Measurements from ENCODE around the gene MYO7B.

The MYO7B gene

GRCh38 chr2:127577503-127577902 is 42.0 kb downstream of the MYO7B start:
- H3K27me3 ChIP-seq (ENCODE audit: low read depth, low read length), result peaks cover 4% of the 10 kb centered on the region; the same call in 1 of the 2 replicates
- no peak overlapping the region for H3K4me2 ChIP-seq (ENCODE audit: low read length)
- no peaks in the 10 kb centered on the region for H3K4me1 ChIP-seq (ENCODE audit: low read length)
- no peak overlapping the region for H3K27ac ChIP-seq (ENCODE audit: low read length)
- no peak overlapping the region for H3K9ac ChIP-seq (ENCODE audit: low read length)
- no peak for TF ChIP-seq EZH2phosphoT487 (IDR thresholded peaks at IDR 0.05; ENCODE audit: low read depth)
- TF ChIP-seq, protein P1, sequence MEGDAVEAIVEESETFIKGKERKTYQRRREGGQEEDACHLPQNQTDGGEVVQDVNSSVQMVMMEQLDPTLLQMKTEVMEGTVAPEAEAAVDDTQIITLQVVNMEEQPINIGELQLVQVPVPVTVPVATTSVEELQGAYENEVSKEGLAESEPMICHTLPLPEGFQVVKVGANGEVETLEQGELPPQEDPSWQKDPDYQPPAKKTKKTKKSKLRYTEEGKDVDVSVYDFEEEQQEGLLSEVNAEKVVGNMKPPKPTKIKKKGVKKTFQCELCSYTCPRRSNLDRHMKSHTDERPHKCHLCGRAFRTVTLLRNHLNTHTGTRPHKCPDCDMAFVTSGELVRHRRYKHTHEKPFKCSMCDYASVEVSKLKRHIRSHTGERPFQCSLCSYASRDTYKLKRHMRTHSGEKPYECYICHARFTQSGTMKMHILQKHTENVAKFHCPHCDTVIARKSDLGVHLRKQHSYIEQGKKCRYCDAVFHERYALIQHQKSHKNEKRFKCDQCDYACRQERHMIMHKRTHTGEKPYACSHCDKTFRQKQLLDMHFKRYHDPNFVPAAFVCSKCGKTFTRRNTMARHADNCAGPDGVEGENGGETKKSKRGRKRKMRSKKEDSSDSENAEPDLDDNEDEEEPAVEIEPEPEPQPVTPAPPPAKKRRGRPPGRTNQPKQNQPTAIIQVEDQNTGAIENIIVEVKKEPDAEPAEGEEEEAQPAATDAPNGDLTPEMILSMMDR (IDR thresholded peaks at IDR 0.05; ENCODE audit: low read depth, low read length), result no peak
- H4K20me1 ChIP-seq (ENCODE audit: insufficient read depth, low read length), result no peaks in the 10 kb centered on the region
- H2AFZ ChIP-seq (ENCODE audit: low read depth, low read length), result no peak overlapping the region
- H3K36me3 ChIP-seq (replicated peaks; ENCODE audit: low read depth, low read length), result no peaks in the 10 kb centered on the region
- H3K79me2 ChIP-seq (ENCODE audit: low read length), result no peaks in the 10 kb centered on the region
- H3K4me3 ChIP-seq (ENCODE audit: low read length), result no peak overlapping the region
- H3K9me3 ChIP-seq (ENCODE audit: insufficient read depth, low read length), result no peaks in the 10 kb centered on the region

DNA sequence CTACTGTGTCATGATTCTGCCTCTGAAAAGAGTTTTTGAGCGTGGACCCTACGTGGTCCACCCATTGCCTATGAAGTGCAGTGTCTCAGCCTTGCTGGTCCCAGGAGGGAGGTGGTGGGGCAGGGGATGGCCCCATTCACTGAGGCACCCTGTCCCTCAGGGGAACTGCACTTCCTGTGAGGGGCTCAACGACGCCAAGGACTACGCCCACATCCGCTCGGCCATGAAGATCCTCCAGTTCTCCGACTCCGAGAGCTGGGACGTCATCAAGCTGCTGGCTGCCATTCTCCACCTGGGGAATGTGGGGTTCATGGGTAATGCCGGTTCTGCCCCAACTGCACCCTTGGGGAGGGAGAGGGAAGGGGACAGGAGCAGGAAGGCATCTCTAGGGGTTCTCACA is 42.5 kb downstream of the MYO7B start:
- Histone ChIP-seq H4K20me1 (ENCODE audit: insufficient read depth, low read length) (no peaks in the 10 kb centered on the region), H3K79me2 (ENCODE audit: low read length) (no peaks in the 10 kb centered on the region), H3K27me3 (ENCODE audit: low read depth, low read length) (peaks cover 3% of the 10 kb centered on the region; the same call in 1 of the 2 replicates), H3K36me3 (replicated peaks; ENCODE audit: low read depth, low read length) (no peaks in the 10 kb centered on the region), H3K27ac (ENCODE audit: low read length) (no peak overlapping the region), H3K4me1 (ENCODE audit: low read length) (no peaks in the 10 kb centered on the region), H2AFZ (ENCODE audit: low read depth, low read length) (no peak overlapping the region), H3K4me2 (ENCODE audit: low read length) (no peak overlapping the region), H3K9ac (ENCODE audit: low read length) (no peak overlapping the region), H3K4me3 (ENCODE audit: low read length) (no peak overlapping the region), H3K9me3 (ENCODE audit: insufficient read depth, low read length) (no peaks in the 10 kb centered on the region)
- TF ChIP-seq EZH2phosphoT487 (IDR thresholded peaks at IDR 0.05; ENCODE audit: low read depth), result no peak
- TF ChIP-seq, protein P1 (IDR thresholded peaks at IDR 0.05; ENCODE audit: low read depth, low read length), result no peak

GRCh38 chr2:127578411-127578810 is 42.9 kb downstream of the MYO7B start:
- TF ChIP-seq EZH2phosphoT487 (IDR thresholded peaks at IDR 0.05; ENCODE audit: low read depth), result no peak
- TF ChIP-seq, protein P1 (IDR thresholded peaks at IDR 0.05; ENCODE audit: low read depth, low read length), result no peak
- H3K79me2 ChIP-seq (ENCODE audit: low read length), result no peaks in the 10 kb centered on the region
- no peaks in the 10 kb centered on the region for H3K4me1 ChIP-seq (ENCODE audit: low read length)
- H3K4me3 ChIP-seq (ENCODE audit: low read length), result no peak overlapping the region
- no peaks in the 10 kb centered on the region for H3K36me3 ChIP-seq (replicated peaks; ENCODE audit: low read depth, low read length)
- H3K27me3 ChIP-seq (ENCODE audit: low read depth, low read length), result no peaks in the 10 kb centered on the region; the same call in 1 of the 2 replicates
- no peak overlapping the region for H3K4me2 ChIP-seq (ENCODE audit: low read length)
- H3K27ac ChIP-seq (ENCODE audit: low read length), result no peak overlapping the region
- H2AFZ ChIP-seq (ENCODE audit: low read depth, low read length), result no peak overlapping the region
- no peak overlapping the region for H3K9ac ChIP-seq (ENCODE audit: low read length)
- no peaks in the 10 kb centered on the region for H4K20me1 ChIP-seq (ENCODE audit: insufficient read depth, low read length)
- H3K9me3 ChIP-seq (ENCODE audit: insufficient read depth, low read length), result no peaks in the 10 kb centered on the region

- H2AFZ ChIP-seq (ENCODE audit: low read depth, low read length), result no peak overlapping the region
- H3K4me1 ChIP-seq (ENCODE audit: low read length), result no peaks in the 10 kb centered on the region
- no peaks in the 10 kb centered on the region for H3K27me3 ChIP-seq (ENCODE audit: low read depth, low read length)
- H3K36me3 ChIP-seq (replicated peaks; ENCODE audit: low read depth, low read length), result no peaks in the 10 kb centered on the region
- no peaks in the 10 kb centered on the region for H3K9me3 ChIP-seq (ENCODE audit: insufficient read depth, low read length)
- H3K79me2 ChIP-seq (ENCODE audit: low read length), result no peaks in the 10 kb centered on the region
- no peaks in the 10 kb centered on the region for H4K20me1 ChIP-seq (ENCODE audit: insufficient read depth, low read length)
- H3K9ac ChIP-seq (ENCODE audit: low read length), result no peak overlapping the region
- no peak overlapping the region for H3K27ac ChIP-seq (ENCODE audit: low read length)
- H3K4me3 ChIP-seq (ENCODE audit: low read length), result no peak overlapping the region
- TF ChIP-seq, protein P1 (IDR thresholded peaks at IDR 0.05; ENCODE audit: low read depth, low read length), result no peak
- no peak for TF ChIP-seq EZH2phosphoT487 (IDR thresholded peaks at IDR 0.05; ENCODE audit: low read depth)
- no peak overlapping the region for H3K4me2 ChIP-seq (ENCODE audit: low read length)
Observed at GRCh38 chr2:127579231-127579630, 43.7 kb downstream of the MYO7B start.

All from OCI-LY3 (cell line).